Endometrium (tissue), 2 donors: ENCODE data around the gene AGRP.

ENCODE experiments used
- FAIRE-seq: peaks from 2 replicates; lab custom pipeline; 2012; peaks lifted over from hg19 to GRCh38; lab: Jason Lieb, UNC
- donor health status: control.
- donor health status: control.

The AGRP gene

GRCh38 chr16:67445441-67445912, 37.9 kb downstream of the AGRP start:
- no peak for FAIRE-seq

GRCh38 chr16:67445126-67445426, 38.3 kb downstream of the AGRP start:
- no peak for FAIRE-seq

- FAIRE-seq, result no peak
These were observed 38.9 kb downstream of the AGRP start for GRCh38 chr16:67444259-67445125.

- FAIRE-seq, result no peak
These were observed 40.1 kb downstream of the AGRP start for GRCh38 chr16:67443265-67443664.

- FAIRE-seq, result no peak
These were observed 40.6 kb downstream of the AGRP start for GRCh38 chr16:67442581-67443255.

GRCh38 chr16:67441907-67442306, 41.4 kb downstream of the AGRP start:
- no peak for FAIRE-seq

- no peak for FAIRE-seq
These were observed 42.0 kb downstream of the AGRP start for GRCh38 chr16:67441271-67441753.

- FAIRE-seq, result no peak
These were observed 44.4 kb downstream of the AGRP start for GRCh38 chr16:67438824-67439393.

- FAIRE-seq, result no peak
These were observed 45.1 kb downstream of the AGRP start for GRCh38 chr16:67438098-67438791.

- no peak for FAIRE-seq
These were observed 45.8 kb downstream of the AGRP start for GRCh38 chr16:67437513-67437912.

GRCh38 chr16:67436640-67437193, 46.6 kb downstream of the AGRP start:
- no peak for FAIRE-seq

- FAIRE-seq, result no peak
These were observed 47.6 kb downstream of the AGRP start for GRCh38 chr16:67435758-67436164.

- FAIRE-seq, result no peak
These were observed 50.1 kb downstream of the AGRP start for GRCh38 chr16:67433131-67433719.
